ENCODE results near the gene SOX6.
"Not testable (repeated sequence)": the region's sequence is repeated elsewhere in the genome, so short reads cannot be mapped to it uniquely, and the experiment has no call there.

The SOX6 gene

GRCh38 chr11:16395601-16396000 is 39.3 kb upstream of the SOX6 start:
- DNase-seq (ENCODE audit: low read depth): no peak
- no peak overlapping the region for H3K4me3 ChIP-seq (ENCODE audit: low read depth, low read length)
- in situ Hi-C loops (cut with HindIII; ENCODE audit: low sequenced_read_pairs): no loop called here
- TF ChIP-seq CTCF (IDR thresholded peaks at IDR 0.05; ENCODE audit: low read depth, low read length, missing control alignments): no peak

DNA sequence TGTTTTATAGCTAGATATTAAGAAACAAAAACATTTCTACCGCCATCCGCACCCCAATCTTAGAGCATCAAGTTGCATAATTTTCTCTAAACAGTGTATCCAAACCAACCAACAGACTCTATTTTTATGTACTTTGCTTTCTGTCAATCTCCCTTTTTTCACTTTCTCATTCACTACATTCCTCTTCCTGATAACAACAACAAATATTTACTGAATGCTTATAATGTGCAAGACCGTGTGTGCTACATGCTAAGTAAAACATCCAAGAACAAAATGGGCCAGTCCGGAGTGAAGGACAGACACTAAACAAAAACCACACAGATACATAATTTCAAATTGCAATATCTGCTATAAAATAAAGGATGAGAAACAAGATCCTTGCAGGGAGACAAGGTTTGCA is 38.6 kb upstream of the SOX6 start:
- no peak for DNase-seq (ENCODE audit: low read depth)
- no peak for TF ChIP-seq CTCF (IDR thresholded peaks at IDR 0.05; ENCODE audit: low read depth, low read length, missing control alignments)
- in situ Hi-C loops (cut with HindIII; ENCODE audit: low sequenced_read_pairs): no loop called here
- H3K4me3 ChIP-seq (ENCODE audit: low read depth, low read length): no peak overlapping the region

DNA sequence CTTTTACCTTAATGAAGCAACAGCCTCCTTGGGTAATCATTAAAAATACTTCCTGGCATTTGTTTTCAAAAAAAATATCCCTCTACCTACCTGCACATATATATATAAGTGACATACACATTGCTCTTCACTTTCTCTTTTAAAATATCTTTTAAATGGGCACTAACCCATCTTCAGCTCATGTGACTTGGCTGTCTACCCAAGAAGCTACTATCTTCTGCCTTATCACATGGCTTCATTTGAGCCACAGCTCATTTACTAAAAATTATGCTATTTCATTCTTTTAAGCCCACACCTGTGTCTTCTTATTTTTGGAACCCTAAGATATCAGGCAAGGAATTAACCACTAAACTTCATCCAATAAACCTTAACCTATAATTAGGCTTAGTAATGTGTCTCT is 37.0 kb upstream of the SOX6 start:
- no peak for TF ChIP-seq CTCF (IDR thresholded peaks at IDR 0.05; ENCODE audit: low read depth, low read length, missing control alignments)
- in situ Hi-C loops (cut with HindIII; ENCODE audit: low sequenced_read_pairs): no loop called here
- no peak for DNase-seq (ENCODE audit: low read depth)
- no peak overlapping the region for H3K4me3 ChIP-seq (ENCODE audit: low read depth, low read length)

GRCh38 chr11:16392616-16393015 is 36.3 kb upstream of the SOX6 start:
- H3K4me3 ChIP-seq (ENCODE audit: low read depth, low read length): no peak overlapping the region
- in situ Hi-C loops (cut with HindIII; ENCODE audit: low sequenced_read_pairs): no loop called here
- no peak for DNase-seq (ENCODE audit: low read depth)
- no peak for TF ChIP-seq CTCF (IDR thresholded peaks at IDR 0.05; ENCODE audit: low read depth, low read length, missing control alignments)

- H3K4me3 ChIP-seq (ENCODE audit: low read depth, low read length); DNase-seq (ENCODE audit: low read depth); in situ Hi-C loops (cut with HindIII; ENCODE audit: low sequenced_read_pairs): not testable (repeated sequence)
These were observed 34.5 kb upstream of the SOX6 start for GRCh38 chr11:16390826-16391225.

DNA sequence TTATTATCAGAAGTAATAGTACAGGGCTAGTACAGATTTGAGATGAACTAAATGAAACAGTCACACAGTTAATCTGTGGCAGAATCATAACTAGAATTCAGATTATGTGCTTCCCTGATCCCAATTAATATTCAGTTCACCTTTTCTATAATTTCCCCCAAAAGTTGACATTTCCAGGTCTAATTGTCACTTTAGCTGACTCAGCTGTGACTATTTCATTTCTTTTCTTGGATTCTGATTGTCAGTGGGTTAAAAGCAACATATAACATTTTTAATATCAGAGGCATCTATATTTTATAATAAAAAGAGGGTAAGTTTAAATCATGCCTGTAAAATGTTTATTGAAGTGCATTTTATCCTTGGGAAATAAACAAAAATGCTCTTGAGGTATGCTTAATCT is 28.8 kb upstream of the SOX6 start:
- H3K4me3 ChIP-seq (ENCODE audit: low read depth, low read length): no peak overlapping the region
- TF ChIP-seq CTCF (IDR thresholded peaks at IDR 0.05; ENCODE audit: low read depth, low read length, missing control alignments): no peak
- no peak for DNase-seq (ENCODE audit: low read depth)
- in situ Hi-C loops (cut with HindIII; ENCODE audit: low sequenced_read_pairs): no loop called here

- no peak for DNase-seq (ENCODE audit: low read depth)
- in situ Hi-C loops (cut with HindIII; ENCODE audit: low sequenced_read_pairs): no loop called here
- no peak overlapping the region for H3K4me3 ChIP-seq (ENCODE audit: low read depth, low read length)
- no peak for TF ChIP-seq CTCF (IDR thresholded peaks at IDR 0.05; ENCODE audit: low read depth, low read length, missing control alignments)
These were observed 26.5 kb upstream of the SOX6 start for GRCh38 chr11:16382638-16383380.
